ENCODE data around the gene LMAN2L. TPM values are rescaled to one million over a fixed set of nuclear protein-coding genes. Genes with fewer than 3 reads are reported as not detected.

The LMAN2L gene
- total RNA-seq, 1 donor from 2014 or later = 15.3 TPM

GRCh38 chr2:96726131-96726530, 13.7 kb downstream of the LMAN2L start:
- Mint-ChIP-seq H3K4me3 (ENCODE audit: unreplicated experiment) (no peak overlapping the region), H3K27ac (ENCODE audit: unreplicated experiment) (no peak overlapping the region), H3K36me3 (ENCODE audit: low read depth) (peaks cover 22% of the 10 kb centered on the region), H3K27me3 (ENCODE audit: low read depth) (no peaks in the 10 kb centered on the region), H3K9me3 (ENCODE audit: low read depth) (no peaks in the 10 kb centered on the region), H3K4me1 (ENCODE audit: low read depth) (peaks cover 15% of the 10 kb centered on the region)
- no peak for DNase-seq (ENCODE audit: low spot score)
- TF ChIP-seq CTCF (IDR thresholded peaks at IDR 0.05) = no peak

DNA sequence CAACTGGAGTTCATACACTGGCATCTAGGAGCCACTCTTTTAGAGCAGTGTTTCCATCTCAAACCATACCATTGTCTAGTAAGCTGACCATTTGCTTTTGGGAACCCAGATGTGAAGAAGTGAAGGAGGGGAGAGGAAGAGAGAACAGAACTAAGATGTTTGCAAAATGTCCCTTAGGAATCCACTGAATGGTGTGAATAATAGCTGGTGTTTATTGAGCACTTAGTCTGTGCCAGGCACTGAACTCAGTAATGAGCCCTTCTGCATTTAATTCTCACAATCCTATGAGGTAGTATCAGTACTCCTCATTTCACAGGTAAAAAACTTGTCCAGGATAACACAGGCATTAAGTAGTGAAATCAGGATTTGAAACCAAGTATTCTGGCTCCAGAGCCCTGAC, 23.5 kb downstream of the LMAN2L start:
- DNase-seq (ENCODE audit: low spot score) = no peak
- Mint-ChIP-seq H3K27me3 (ENCODE audit: low read depth) (no peaks in the 10 kb centered on the region), H3K36me3 (ENCODE audit: low read depth) (peaks cover 17% of the 10 kb centered on the region), H3K9me3 (ENCODE audit: low read depth) (no peaks in the 10 kb centered on the region), H3K4me3 (ENCODE audit: unreplicated experiment) (no peak overlapping the region), H3K4me1 (ENCODE audit: low read depth) (no peaks in the 10 kb centered on the region), H3K27ac (ENCODE audit: unreplicated experiment) (no peak overlapping the region)
- TF ChIP-seq CTCF (IDR thresholded peaks at IDR 0.05) = no peak

GRCh38 chr2:96715658-96716057, 24.2 kb downstream of the LMAN2L start:
- Mint-ChIP-seq H3K4me3 (ENCODE audit: unreplicated experiment) (no peak overlapping the region), H3K36me3 (ENCODE audit: low read depth) (peaks cover 25% of the 10 kb centered on the region), H3K27ac (ENCODE audit: unreplicated experiment) (no peak overlapping the region), H3K4me1 (ENCODE audit: low read depth) (no peaks in the 10 kb centered on the region), H3K9me3 (ENCODE audit: low read depth) (no peaks in the 10 kb centered on the region), H3K27me3 (ENCODE audit: low read depth) (no peaks in the 10 kb centered on the region)
- no peak for DNase-seq (ENCODE audit: low spot score)
- no peak for TF ChIP-seq CTCF (IDR thresholded peaks at IDR 0.05)

DNA sequence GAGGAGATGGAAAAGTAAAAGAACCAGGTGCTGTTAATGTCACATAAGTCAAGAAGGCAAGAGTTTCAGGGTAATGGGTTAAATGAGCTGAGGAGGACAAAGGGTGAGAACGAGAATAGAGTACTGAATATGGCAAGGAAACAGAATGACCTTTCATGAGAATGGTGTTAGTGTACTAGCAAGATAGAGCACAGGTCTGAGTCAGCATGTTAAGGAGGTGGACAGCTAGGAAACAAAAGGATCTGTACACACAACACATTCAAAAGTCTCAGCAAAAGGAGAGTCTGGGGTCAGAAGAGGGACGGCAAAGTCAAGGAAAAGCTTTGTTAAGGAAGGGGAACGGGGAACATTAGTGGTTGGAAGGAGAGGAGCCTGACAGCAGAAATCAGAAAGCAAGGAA, 28.9 kb downstream of the LMAN2L start:
- H3K9me3 Mint-ChIP-seq (ENCODE audit: low read depth) = peaks cover 9% of the 10 kb centered on the region
- no peak overlapping the region for H3K4me3 Mint-ChIP-seq (ENCODE audit: unreplicated experiment)
- no peak overlapping the region for H3K27ac Mint-ChIP-seq (ENCODE audit: unreplicated experiment)
- no peak for DNase-seq (ENCODE audit: low spot score)
- no peaks in the 10 kb centered on the region for H3K27me3 Mint-ChIP-seq (ENCODE audit: low read depth)
- no peaks in the 10 kb centered on the region for H3K4me1 Mint-ChIP-seq (ENCODE audit: low read depth)
- no peak for TF ChIP-seq CTCF (IDR thresholded peaks at IDR 0.05)
- peaks cover 49% of the 10 kb centered on the region for H3K36me3 Mint-ChIP-seq (ENCODE audit: low read depth)

- Mint-ChIP-seq H3K4me1 (ENCODE audit: low read depth) (no peaks in the 10 kb centered on the region), H3K4me3 (ENCODE audit: unreplicated experiment) (no peak overlapping the region), H3K36me3 (ENCODE audit: low read depth) (peaks cover 37% of the 10 kb centered on the region), H3K9me3 (ENCODE audit: low read depth) (no peaks in the 10 kb centered on the region), H3K27me3 (ENCODE audit: low read depth) (no peaks in the 10 kb centered on the region), H3K27ac (ENCODE audit: unreplicated experiment) (no peak overlapping the region)
- no peak for TF ChIP-seq CTCF (IDR thresholded peaks at IDR 0.05)
- no peak for DNase-seq (ENCODE audit: low spot score)
Observed at GRCh38 chr2:96703021-96703751, 36.7 kb downstream of the LMAN2L start.

All from chondrocyte (in vitro differentiated cells).